CD4-positive, alpha-beta T cell (primary cell): Measurements from ENCODE around the gene FYN. TPM values are rescaled to one million over a fixed set of nuclear protein-coding genes. Genes with fewer than 3 reads are reported as not detected.

Experiments used
- ATAC-seq: fragments of 200-7000 bp; cut with Tn5 transposase; one replicate; pipeline ENCODE4 v1.10.0; 2022; ENCODE audit warnings: mild to moderate bottlenecking; ENCODE audit not compliant: poor library complexity
- CTCF ChIA-PET: fragments of 350-600 bp; sonication (Branson Sonifier 250); formaldehyde crosslinking; loops from one replicate; lab custom pipeline; 2021; ENCODE audit warnings: antibody characterized with exemption, inconsistent platforms; lab: Charles Lee
- POLR2A ChIA-PET: fragments of 350-600 bp; sonication (Branson Sonifier 250); formaldehyde crosslinking; loops from one replicate; lab custom pipeline; 2021; ENCODE audit warnings: antibody characterized with exemption, inconsistent platforms; lab: Charles Lee
- DNase-seq, 14 experiments: peaks; one replicate each; pipeline ENCODE4 v3.0.0-alpha.2; 2013 to 2020; ENCODE audit warnings: mixed read lengths in 2 of 14
- H3K27ac ChIP-seq, 2 donors: one replicate each; pipeline versions ENCODE4 v1.5.1 to v1.7.0; 2013; ENCODE audit warnings: low read length in 2 of 2, low read depth in 1 of 2, mild to moderate bottlenecking in 1 of 2
- H3K27me3 ChIP-seq, 2 experiments: 1 replicate in 1 of 2; 2 replicates in 1 of 2; pipeline versions ENCODE4 v1.6.1 to v1.7.0; 2013; ENCODE audit warnings: low read length in 2 of 2, control low read depth in 1 of 2, mild to moderate bottlenecking in 1 of 2, moderate library complexity in 1 of 2; ENCODE audit not compliant: insufficient read depth in 2 of 2, control insufficient read depth in 1 of 2
- H3K36me3 ChIP-seq: one replicate; pipeline ENCODE4 v1.6.1; 2013; ENCODE audit warnings: low read length, control low read depth; ENCODE audit not compliant: insufficient read depth
- H3K4me1 ChIP-seq: one replicate; pipeline ENCODE4 v1.6.1; 2013; ENCODE audit warnings: low read length, control low read depth; ENCODE audit not compliant: insufficient read depth
- H3K4me3 ChIP-seq: one replicate; pipeline ENCODE4 v1.5.1; 2013; ENCODE audit warnings: mild to moderate bottlenecking, low read length, moderate library complexity
- H3K9me3 ChIP-seq, 2 experiments: 1 replicate in 1 of 2; 2 replicates in 1 of 2; pipeline versions ENCODE4 v1.6.1 to v1.7.0; 2013; ENCODE audit warnings: low read length in 2 of 2, mild to moderate bottlenecking in 2 of 2, control low read depth in 1 of 2, moderate library complexity in 1 of 2; ENCODE audit not compliant: control insufficient read depth in 1 of 2, insufficient read depth in 1 of 2
- H3K27ac Mint-ChIP-seq: one replicate; pipeline ENCODE4 v1.8.0; 2020; ENCODE audit warnings: mixed read lengths
- H3K27me3 Mint-ChIP-seq: one replicate; pipeline ENCODE4 v1.8.0; 2021; ENCODE audit warnings: mixed read lengths
- H3K36me3 Mint-ChIP-seq: one replicate; pipeline ENCODE4 v1.8.0; 2021; ENCODE audit warnings: low read depth, mixed read lengths
- H3K4me1 Mint-ChIP-seq: one replicate; pipeline ENCODE4 v1.8.0; 2021; ENCODE audit warnings: low read depth, mixed read lengths
- H3K4me3 Mint-ChIP-seq: one replicate; pipeline ENCODE4 v1.8.0; 2020; ENCODE audit warnings: mild to moderate bottlenecking, mixed read lengths
- H3K9me3 Mint-ChIP-seq: one replicate; pipeline ENCODE4 v1.8.0; 2020; ENCODE audit warnings: mixed read lengths
- intact Hi-C, 2 experiments: fragments of 100-400 bp; cut with DNase I in 1 of 2; cut with micrococcal nuclease in 1 of 2; formaldehyde crosslinking; loops; one replicate each; pipeline versions ENCODE4 v1.15.1 to v1.9.0; 2023 to 2025; cut with DNase I, micrococcal nuclease
- total RNA-seq, 174 experiments: library from RNA in 2 of 174; stranded (reverse) in 2 of 174; gene quantifications; one replicate each; pipeline ENCODE4 v1.2.3 and lab custom pipeline; 2021 to 2026
- TF ChIP-seq, protein P1 (sequence below): fragments of 200-600 bp; IDR thresholded peaks from one replicate; pipeline ENCODE4 v1.8.0; 2022; ENCODE audit warnings: antibody characterized with exemption, mild to moderate bottlenecking

FYN gene
- total RNA-seq, 2 experiments from 2014 or later = 419 TPM

DNA sequence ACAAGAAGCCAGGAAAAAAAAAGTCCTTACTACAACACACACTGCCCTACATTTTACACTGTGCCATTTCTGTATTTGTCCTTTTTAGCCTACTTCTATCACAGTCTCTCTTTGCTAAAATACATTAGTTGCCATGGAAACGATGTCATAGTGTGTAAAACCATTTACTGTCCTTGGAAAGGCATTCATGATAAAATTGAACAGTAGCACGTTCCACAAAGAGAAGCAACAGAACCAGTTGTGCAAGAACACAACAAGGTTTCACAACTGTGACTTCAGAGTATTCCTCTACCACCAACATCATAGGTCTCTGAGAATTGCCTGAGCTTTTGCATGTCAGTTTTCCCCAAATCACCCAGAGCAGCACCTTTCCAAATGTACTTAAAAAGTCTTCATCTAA lies 20.5 kb downstream of the FYN start:
- ChIA-PET CTCF (interaction anchor here (1.5 to 1.7 kb wide), 2 partner anchors 32 to 104 kb away, joined by 4 read pairs; no protein-coding TSS in a partner anchor), POLR2A (interaction anchor here (1.2 to 1.8 kb wide), 2 partner anchors 11 to 12 kb away, joined by 3 to 5 read pairs; no protein-coding TSS in a partner anchor)
- H3K27ac ChIP-seq = no peak overlapping the region
- Mint-ChIP-seq H3K27ac (no peak overlapping the region), H3K27me3 (no peaks in the 10 kb centered on the region), H3K9me3 (no peaks in the 10 kb centered on the region), H3K4me3 (peak overlapping the region; percentile 7), H3K36me3 (peaks cover 48% of the 10 kb centered on the region), H3K4me1 (peaks cover 89% of the 10 kb centered on the region)
- no peaks in the 10 kb centered on the region for H3K9me3 ChIP-seq
- peaks cover 57% of the 10 kb centered on the region for H3K4me1 ChIP-seq
- H3K36me3 ChIP-seq = peaks cover 20% of the 10 kb centered on the region
- intact Hi-C loops = loop anchor here in 1 of 2 experiments (2.0 kb wide), 1 partner anchor 14 kb away; no protein-coding TSS in a partner anchor
- H3K27me3 ChIP-seq = no peaks in the 10 kb centered on the region
- ATAC-seq (peak; percentile 15), DNase-seq (peak in 2 of 14 experiments; percentile 49 to 55)
- TF ChIP-seq, protein P1, sequence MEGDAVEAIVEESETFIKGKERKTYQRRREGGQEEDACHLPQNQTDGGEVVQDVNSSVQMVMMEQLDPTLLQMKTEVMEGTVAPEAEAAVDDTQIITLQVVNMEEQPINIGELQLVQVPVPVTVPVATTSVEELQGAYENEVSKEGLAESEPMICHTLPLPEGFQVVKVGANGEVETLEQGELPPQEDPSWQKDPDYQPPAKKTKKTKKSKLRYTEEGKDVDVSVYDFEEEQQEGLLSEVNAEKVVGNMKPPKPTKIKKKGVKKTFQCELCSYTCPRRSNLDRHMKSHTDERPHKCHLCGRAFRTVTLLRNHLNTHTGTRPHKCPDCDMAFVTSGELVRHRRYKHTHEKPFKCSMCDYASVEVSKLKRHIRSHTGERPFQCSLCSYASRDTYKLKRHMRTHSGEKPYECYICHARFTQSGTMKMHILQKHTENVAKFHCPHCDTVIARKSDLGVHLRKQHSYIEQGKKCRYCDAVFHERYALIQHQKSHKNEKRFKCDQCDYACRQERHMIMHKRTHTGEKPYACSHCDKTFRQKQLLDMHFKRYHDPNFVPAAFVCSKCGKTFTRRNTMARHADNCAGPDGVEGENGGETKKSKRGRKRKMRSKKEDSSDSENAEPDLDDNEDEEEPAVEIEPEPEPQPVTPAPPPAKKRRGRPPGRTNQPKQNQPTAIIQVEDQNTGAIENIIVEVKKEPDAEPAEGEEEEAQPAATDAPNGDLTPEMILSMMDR = no peak
- no peak overlapping the region for H3K4me3 ChIP-seq

DNA sequence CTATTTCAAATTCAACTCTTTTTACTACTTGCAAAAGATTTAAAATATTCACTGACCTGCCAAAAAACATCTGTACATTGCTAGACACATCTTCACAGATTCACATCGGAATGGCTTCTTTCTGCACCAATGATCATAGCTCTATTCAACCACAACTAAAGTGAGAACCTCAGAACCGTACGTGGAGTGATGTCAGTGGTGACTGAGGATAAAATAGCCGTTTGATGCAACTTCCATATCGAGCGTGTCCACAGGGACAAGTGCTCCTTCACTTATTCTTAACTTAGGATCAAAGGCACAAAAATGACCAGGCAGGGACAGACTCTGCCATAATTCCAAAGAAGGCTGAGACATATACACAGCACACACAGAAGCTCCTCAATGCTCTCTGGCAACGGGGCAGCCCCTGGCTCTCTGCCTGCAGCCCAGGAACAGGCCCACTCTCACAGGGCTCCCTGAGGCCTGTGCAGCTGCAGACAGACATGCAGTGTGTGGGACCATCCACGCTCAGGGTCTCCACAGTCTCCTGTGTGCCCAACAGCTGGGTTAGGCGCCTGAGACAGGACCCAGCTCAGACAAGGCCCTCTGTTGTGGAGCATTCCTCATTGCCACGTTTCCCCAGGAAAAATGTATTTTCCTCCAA lies 22.8 kb downstream of the FYN start:
- TF ChIP-seq, protein P1 = no peak
- Histone ChIP-seq H3K4me3 (no peak overlapping the region), H3K4me1 (peaks cover 72% of the 10 kb centered on the region), H3K36me3 (peaks cover 27% of the 10 kb centered on the region), H3K27ac (peak overlapping the region in 1 of 2 donors; percentile 50), H3K27me3 (no peaks in the 10 kb centered on the region), H3K9me3 (no peaks in the 10 kb centered on the region)
- H3K27me3 Mint-ChIP-seq = no peaks in the 10 kb centered on the region
- peak overlapping the region; percentile 78 for H3K4me3 Mint-ChIP-seq
- peak in 3 of 14 experiments; percentile 63 to 67 (median 63) for DNase-seq
- ChIA-PET CTCF (interaction anchor here (0.6 to 2.0 kb wide), 6 partner anchors 8 to 45 kb away, joined by 3 to 7 read pairs (median 3); no protein-coding TSS in a partner anchor), POLR2A (interaction anchor here (0.6 to 1.8 kb wide), 5 partner anchors 12 to 124 kb away, joined by 3 to 6 read pairs (median 5); partner anchors contain the start of gene FYN)
- ATAC-seq = peak; percentile 51
- H3K27ac Mint-ChIP-seq = no peak overlapping the region
- H3K36me3 Mint-ChIP-seq = peaks cover 57% of the 10 kb centered on the region
- intact Hi-C loops = loop anchor here (2.0 kb wide), 2 partner anchors 16 to 20 kb away; no protein-coding TSS in a partner anchor
- peaks cover 66% of the 10 kb centered on the region for H3K4me1 Mint-ChIP-seq
- H3K9me3 Mint-ChIP-seq = no peaks in the 10 kb centered on the region

DNA sequence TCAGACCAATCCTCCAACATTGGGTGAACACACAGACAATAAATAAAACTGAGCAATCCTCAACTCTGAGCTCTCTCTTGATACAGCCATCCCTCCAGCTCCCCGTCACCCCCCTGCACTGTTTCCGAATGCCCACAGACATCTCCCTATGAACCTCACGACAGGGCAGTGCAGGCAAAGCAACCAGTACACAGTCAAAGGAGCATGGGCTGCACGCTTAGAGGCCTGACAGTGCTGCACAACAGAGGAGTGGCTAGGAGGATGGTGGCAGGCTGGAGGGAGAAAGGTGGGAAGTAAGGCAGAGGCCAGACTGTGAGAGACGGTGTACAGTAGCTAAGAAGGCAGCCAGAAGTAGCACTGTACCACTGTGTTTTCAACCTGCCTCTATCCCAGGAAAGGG lies 24.0 kb downstream of the FYN start:
- Mint-ChIP-seq H3K27me3 (no peaks in the 10 kb centered on the region), H3K36me3 (peaks cover 54% of the 10 kb centered on the region), H3K9me3 (no peaks in the 10 kb centered on the region), H3K27ac (no peak overlapping the region), H3K4me3 (peak overlapping the region; percentile 75), H3K4me1 (peaks cover 55% of the 10 kb centered on the region)
- Histone ChIP-seq H3K27ac (peak overlapping the region in 1 of 2 donors; percentile 6), H3K27me3 (no peaks in the 10 kb centered on the region), H3K4me1 (peaks cover 82% of the 10 kb centered on the region), H3K36me3 (peaks cover 28% of the 10 kb centered on the region), H3K9me3 (no peaks in the 10 kb centered on the region), H3K4me3 (no peak overlapping the region)
- DNase-seq (no peak), ATAC-seq (no peak)
- ChIA-PET POLR2A (interaction anchor here (1.6 kb wide), 1 partner anchor 24 kb away, joined by 6 read pairs; the partner anchor contains the start of gene FYN), CTCF (interaction anchor here (0.9 kb wide), 1 partner anchor 9 kb away, joined by 3 read pairs; no protein-coding TSS in a partner anchor)
- intact Hi-C loops = no loop called here
- TF ChIP-seq, protein P1 = no peak
